HG03280 (cell line): ENCODE measurements around the gene CREB5.
"Not testable (repeated sequence)": the region's sequence is repeated elsewhere in the genome, so short reads cannot be mapped to it uniquely, and the experiment has no call there.

Experiments
- ATAC-seq: cut with Tn5 transposase; IDR thresholded peaks from one replicate; pipeline ENCODE4 v1.9.1; 2021; ENCODE audit warnings: mild to moderate bottlenecking, moderate library complexity; ENCODE audit not compliant: unreplicated experiment

CREB5 gene

GRCh38 chr7:28602282-28602681, 190.0 kb downstream of the CREB5 start:
- ATAC-seq: no peak

- no peak for ATAC-seq
Measured at GRCh38 chr7:28605427-28606085, 193.2 kb downstream of the CREB5 start.

- no peak for ATAC-seq
Measured at GRCh38 chr7:28606421-28606820, 194.1 kb downstream of the CREB5 start.

- no peak for ATAC-seq
Measured at GRCh38 chr7:28607855-28608193, 195.5 kb downstream of the CREB5 start.

- ATAC-seq: no peak
Measured at GRCh38 chr7:28608237-28608656, 195.9 kb downstream of the CREB5 start.

- ATAC-seq: no peak
Measured at GRCh38 chr7:28608731-28609130, 196.4 kb downstream of the CREB5 start.

- ATAC-seq: no peak
Measured at GRCh38 chr7:28609608-28610007, 197.3 kb downstream of the CREB5 start.

GRCh38 chr7:28611399-28611897, 199.1 kb downstream of the CREB5 start:
- ATAC-seq: not testable (repeated sequence)

- ATAC-seq: no peak
Measured at GRCh38 chr7:28613262-28613661, 200.9 kb downstream of the CREB5 start.

GRCh38 chr7:28615091-28615490, 202.8 kb downstream of the CREB5 start:
- ATAC-seq: no peak

- no peak for ATAC-seq
Measured at GRCh38 chr7:28617308-28617880, 205.1 kb downstream of the CREB5 start.

GRCh38 chr7:28618383-28618782, 206.1 kb downstream of the CREB5 start:
- no peak for ATAC-seq

- no peak for ATAC-seq
Measured at GRCh38 chr7:28619256-28619655, 206.9 kb downstream of the CREB5 start.

GRCh38 chr7:28621369-28621841, 209.1 kb downstream of the CREB5 start:
- no peak for ATAC-seq

- no peak for ATAC-seq
Measured at GRCh38 chr7:28623105-28623730, 210.9 kb downstream of the CREB5 start.

GRCh38 chr7:28623863-28624262, 211.5 kb downstream of the CREB5 start:
- ATAC-seq: no peak

- ATAC-seq: no peak
Measured at GRCh38 chr7:28625432-28625831, 213.1 kb downstream of the CREB5 start.

GRCh38 chr7:28626221-28626620, 213.9 kb downstream of the CREB5 start:
- no peak for ATAC-seq

GRCh38 chr7:28626624-28627262, 214.4 kb downstream of the CREB5 start:
- ATAC-seq: peak; percentile 63

GRCh38 chr7:28627263-28627653, 214.9 kb downstream of the CREB5 start:
- ATAC-seq: no peak

- ATAC-seq: no peak
Measured at GRCh38 chr7:28627896-28628295, 215.6 kb downstream of the CREB5 start.
